AG09309 (cell line): ENCODE data around the gene KLHL6.
"Not testable (repeated sequence)": the region's sequence is repeated elsewhere in the genome, so short reads cannot be mapped to it uniquely, and the experiment has no call there.

ENCODE experiments used
- DNase-seq: peaks from one replicate; pipeline ENCODE4 v3.0.0-alpha.2; 2010; ENCODE audit warnings: low read depth
- H3K4me3 ChIP-seq: 2 replicates; pipeline ENCODE4 v1.5.1; 2011; ENCODE audit warnings: mild to moderate bottlenecking, low read depth, low read length, moderate library complexity; ENCODE audit not compliant: control insufficient read depth
- CTCF ChIP-seq: IDR thresholded peaks from 2 replicates; pipeline ENCODE4 v1.5.1; 2011; ENCODE audit warnings: mild to moderate bottlenecking, low read depth, low read length, inconsistent platforms; ENCODE audit not compliant: insufficient read depth, control insufficient read depth; ENCODE audit errors: missing control alignments

Gene KLHL6

GRCh38 chr3:183533412-183534132, 21.9 kb downstream of the KLHL6 start:
- no peak for TF ChIP-seq CTCF
- no peak overlapping the region for H3K4me3 ChIP-seq
- no peak for DNase-seq

GRCh38 chr3:183532620-183533411, 22.7 kb downstream of the KLHL6 start:
- no peak overlapping the region for H3K4me3 ChIP-seq
- DNase-seq, result no peak
- no peak for TF ChIP-seq CTCF

- TF ChIP-seq CTCF, result no peak
- DNase-seq, result no peak
- no peak overlapping the region for H3K4me3 ChIP-seq
Observed at GRCh38 chr3:183529717-183530116, 25.8 kb downstream of the KLHL6 start.

- no peak overlapping the region for H3K4me3 ChIP-seq
- TF ChIP-seq CTCF, result no peak
- DNase-seq, result no peak
Observed at GRCh38 chr3:183529185-183529584, 26.3 kb downstream of the KLHL6 start.

GRCh38 chr3:183528758-183529157, 26.7 kb downstream of the KLHL6 start:
- not testable (repeated sequence) for H3K4me3 ChIP-seq, DNase-seq

- no peak for TF ChIP-seq CTCF
- no peak for DNase-seq
- no peak overlapping the region for H3K4me3 ChIP-seq
Observed at GRCh38 chr3:183527428-183528379, 27.8 kb downstream of the KLHL6 start.

- H3K4me3 ChIP-seq, result no peak overlapping the region
- no peak for DNase-seq
- TF ChIP-seq CTCF, result no peak
Observed at GRCh38 chr3:183526838-183527427, 28.6 kb downstream of the KLHL6 start.
